DMS79 (cell line): ENCODE results near the gene RSAD2.

ENCODE experiments used
- DNase-seq: peaks from one replicate; lab custom pipeline; 2025; lab: John Stamatoyannopoulos, UW

RSAD2 gene

GRCh38 chr2:6906165-6906741, 28.7 kb downstream of the RSAD2 start:
- no peak for DNase-seq

- DNase-seq = no peak
Measured at GRCh38 chr2:6908291-6908690, 30.7 kb downstream of the RSAD2 start.

- DNase-seq = no peak
Measured at GRCh38 chr2:6909431-6910385, 32.1 kb downstream of the RSAD2 start.

GRCh38 chr2:6911721-6912120, 34.1 kb downstream of the RSAD2 start:
- DNase-seq = no peak

- no peak for DNase-seq
Measured at GRCh38 chr2:6913415-6914157, 36.0 kb downstream of the RSAD2 start.

- no peak for DNase-seq
Measured at GRCh38 chr2:6914828-6915227, 37.3 kb downstream of the RSAD2 start.

- DNase-seq = no peak
Measured at GRCh38 chr2:6915399-6915798, 37.8 kb downstream of the RSAD2 start.

GRCh38 chr2:6916224-6916623, 38.6 kb downstream of the RSAD2 start:
- no peak for DNase-seq

- DNase-seq = no peak
Measured at GRCh38 chr2:6916736-6917070, 39.1 kb downstream of the RSAD2 start.

GRCh38 chr2:6917071-6917760, 39.6 kb downstream of the RSAD2 start, which contains the start of gene RNF144A:
RNF144A (plus strand) TSS chr2:6917412; CDS start chr2:6996927, 79,515 bp downstream.
- no peak for DNase-seq

- no peak for DNase-seq
Measured at GRCh38 chr2:6917761-6918421, 40.3 kb downstream of the RSAD2 start.

GRCh38 chr2:6919901-6920742, 42.5 kb downstream of the RSAD2 start:
- DNase-seq = no peak

GRCh38 chr2:6920743-6921064, 43.1 kb downstream of the RSAD2 start:
- no peak for DNase-seq

GRCh38 chr2:6921321-6921922, 43.8 kb downstream of the RSAD2 start:
- DNase-seq = no peak

GRCh38 chr2:6922201-6922656, 44.7 kb downstream of the RSAD2 start:
- DNase-seq = no peak

GRCh38 chr2:6923319-6923718, 45.7 kb downstream of the RSAD2 start:
- no peak for DNase-seq

- DNase-seq = no peak
Measured at GRCh38 chr2:6924101-6924923, 46.7 kb downstream of the RSAD2 start.

- no peak for DNase-seq
Measured at GRCh38 chr2:6924924-6925409, 47.4 kb downstream of the RSAD2 start.

GRCh38 chr2:6926071-6926732, 48.6 kb downstream of the RSAD2 start:
- no peak for DNase-seq
